HG03457 (cell line): Measurements from ENCODE around the gene OR10A6.

Experiments
- ATAC-seq: cut with Tn5 transposase; IDR thresholded peaks from one replicate; pipeline ENCODE4 v1.9.1; 2021; ENCODE audit warnings: moderate number of reproducible peaks; ENCODE audit not compliant: unreplicated experiment

Gene OR10A6

GRCh38 chr11:7882860-7883259, 48.2 kb downstream of the OR10A6 start:
- no peak for ATAC-seq
